OCI-LY7 (cell line): Measurements from ENCODE around the gene ARL4D. TPM values are rescaled to one million over a fixed set of nuclear protein-coding genes. Genes with fewer than 3 reads are reported as not detected.
A peak's percentile ranks its signal among the peaks of the same experiment; 100 is the strongest.

Experiments used
- BruUV-seq: library from RNA; stranded (reverse); fragments of 400-500 nt; replicated peaks from 2 replicates; lab custom pipeline; 2021; lab: Mats Ljungman, UMichigan
- CTCF ChIA-PET: fragments of 300-600 bp; sonication (Branson Sonifier 250); formaldehyde crosslinking; loops from one replicate; lab custom pipeline; 2022; ENCODE audit warnings: antibody characterized with exemption; ENCODE audit not compliant: unreplicated experiment; lab: Charles Lee
- POLR2A ChIA-PET: fragments of 300-600 bp; sonication (Branson Sonifier 250); formaldehyde crosslinking; loops from one replicate; lab custom pipeline; 2022; ENCODE audit warnings: antibody characterized with exemption; lab: Charles Lee
- DNase-seq: peaks from one replicate; pipeline ENCODE4 v3.0.0-alpha.2; 2015; ENCODE audit warnings: low spot score
- H2AFZ ChIP-seq: fragments of 200-600 bp; sonication (generic), shearing (Covaris generic); 2 replicates; pipeline ENCODE4 v1.6.1; 2014; ENCODE audit warnings: mild to moderate bottlenecking, antibody characterized with exemption, low read length, moderate library complexity
- H3K27ac ChIP-seq: fragments of 200-600 bp; sonication (generic); 2 replicates; pipeline ENCODE4 v1.5.1; 2014; ENCODE audit warnings: mixed run types, low read depth, mild to moderate bottlenecking, moderate library complexity, low read length, inconsistent platforms; ENCODE audit not compliant: poor library complexity, severe bottlenecking
- H3K36me3 ChIP-seq: fragments of 200-600 bp; sonication (generic); 2 replicates; pipeline ENCODE4 v1.6.1; 2014; ENCODE audit warnings: mild to moderate bottlenecking, antibody characterized with exemption, low read length, moderate library complexity, mixed read lengths; ENCODE audit not compliant: insufficient read depth
- H3K4me1 ChIP-seq: fragments of 200-600 bp; sonication (generic); 2 replicates; pipeline ENCODE4 v1.5.1; 2014; ENCODE audit warnings: mild to moderate bottlenecking, low read length; ENCODE audit not compliant: insufficient read depth, poor library complexity, severe bottlenecking
- H3K4me2 ChIP-seq: fragments of 200-600 bp; sonication (generic); 2 replicates; pipeline ENCODE4 v1.6.1; 2014; ENCODE audit warnings: mild to moderate bottlenecking, low read length
- H3K4me3 ChIP-seq: fragments of 200-600 bp; sonication (generic); 2 replicates; pipeline ENCODE4 v1.5.1; 2014; ENCODE audit warnings: mild to moderate bottlenecking, low read depth, low read length; ENCODE audit not compliant: poor library complexity, severe bottlenecking
- H3K79me2 ChIP-seq: fragments of 200-600 bp; sonication (generic); 2 replicates; pipeline ENCODE4 v1.6.1; 2016; ENCODE audit warnings: low read depth, mild to moderate bottlenecking, low read length, moderate library complexity, mixed read lengths; ENCODE audit not compliant: insufficient read depth
- H3K9me2 ChIP-seq: fragments of 200-600 bp; sonication (generic); 2 replicates; pipeline ENCODE4 v1.6.1; 2016; ENCODE audit warnings: mild to moderate bottlenecking, low read length, mixed read lengths; ENCODE audit not compliant: insufficient read depth
- H3K9me3 ChIP-seq: fragments of 200-600 bp; sonication (generic); 2 replicates; pipeline ENCODE4 v1.6.1; 2014; ENCODE audit warnings: mild to moderate bottlenecking, mixed run types, low read length, mixed read lengths
- H4K20me1 ChIP-seq: fragments of 200-600 bp; sonication (generic); 2 replicates; pipeline ENCODE4 v1.6.1; 2014; ENCODE audit warnings: mild to moderate bottlenecking, antibody characterized with exemption, low read length, moderate library complexity, mixed read lengths; ENCODE audit not compliant: insufficient read depth
- CTCF ChIP-seq: fragments of 200-600 bp; sonication (generic); conservative IDR thresholded peaks from 2 replicates; pipeline ENCODE4 v1.5.1; 2014; ENCODE audit warnings: mild to moderate bottlenecking, antibody characterized with exemption, low read length, moderate library complexity, mixed read lengths
- EZH2phosphoT487 ChIP-seq: fragments of 200-600 bp; sonication (generic); IDR thresholded peaks from 2 replicates; pipeline ENCODE4 v1.6.1; 2018; ENCODE audit warnings: low read depth, borderline replicate concordance, mild to moderate bottlenecking, mixed run types, antibody characterized with exemption, low read length, moderate library complexity, mixed read lengths
- intact Hi-C: fragments of 100-400 bp; cut with micrococcal nuclease; formaldehyde crosslinking; loops from one replicate; pipeline ENCODE4 v1.10.0; 2022; ENCODE audit not compliant: unreplicated experiment
- total RNA-seq, 2 experiments: library from RNA; depleted of rRNA in 1 of 2; stranded (reverse); fragments of >200 nt in 1 of 2; shearing (Covaris generic) in 1 of 2; gene quantifications; 2 replicates each; pipeline ENCODE4 v1.2.3, GENCODE V29; 2014 to 2022

The ARL4D gene
- total RNA-seq, 2 experiments from 2014 or later = 0.72 to 1.4 TPM

- Histone ChIP-seq H3K4me3 (no peak overlapping the region), H3K4me1 (peaks cover 8% of the 10 kb centered on the region), H3K4me2 (no peak overlapping the region), H2AFZ (no peak overlapping the region), H3K9me2 (no peaks in the 10 kb centered on the region), H3K27ac (no peak overlapping the region), H4K20me1 (no peaks in the 10 kb centered on the region), H3K36me3 (no peaks in the 10 kb centered on the region), H3K9me3 (no peaks in the 10 kb centered on the region), H3K79me2 (peaks cover 10% of the 10 kb centered on the region; the same call in 1 of the 2 replicates)
- intact Hi-C loops = no loop called here
- POLR2A ChIA-PET = interaction anchor here (0.8 to 1.0 kb wide), 2 partner anchors 11 to 18 kb away, joined by 3 to 4 read pairs; no protein-coding TSS in a partner anchor
- no TSS peak for BruUV-seq
- no peak for DNase-seq
- TF ChIP-seq CTCF (no peak), EZH2phosphoT487 (no peak)
- CTCF ChIA-PET = interaction anchor here (1.0 kb wide), 1 partner anchor 127 kb away, joined by 3 read pairs; the partner anchor contains the start of gene DHX8
Observed at GRCh38 chr17:43356999-43357398, 41.8 kb upstream of the ARL4D start.

GRCh38 chr17:43359469-43360110 lies 39.2 kb upstream of the ARL4D start:
- H3K79me2 ChIP-seq = peaks cover 17% of the 10 kb centered on the region; the same call in 1 of the 2 replicates
- no peak for TF ChIP-seq EZH2phosphoT487
- no peak for TF ChIP-seq CTCF
- peak overlapping the region; percentile 95 for H3K27ac ChIP-seq
- H3K9me2 ChIP-seq = no peaks in the 10 kb centered on the region
- intact Hi-C loops = no loop called here
- no peaks in the 10 kb centered on the region for H3K36me3 ChIP-seq
- H2AFZ ChIP-seq = no peak overlapping the region
- H4K20me1 ChIP-seq = no peaks in the 10 kb centered on the region
- ChIA-PET CTCF (no interaction called here), POLR2A (interaction anchor here (1.6 kb wide), 1 partner anchor 125 kb away, joined by 12 read pairs; the partner anchor contains the start of gene DHX8)
- no peaks in the 10 kb centered on the region for H3K9me3 ChIP-seq
- DNase-seq = no peak
- H3K4me3 ChIP-seq = peak overlapping the region; percentile 76
- no TSS peak for BruUV-seq
- peaks cover 11% of the 10 kb centered on the region for H3K4me1 ChIP-seq
- peak overlapping the region; percentile 76 for H3K4me2 ChIP-seq

GRCh38 chr17:43360376-43360738 lies 38.4 kb upstream of the ARL4D start:
- peaks cover 11% of the 10 kb centered on the region for H3K4me1 ChIP-seq
- H3K27ac ChIP-seq = peak overlapping the region; percentile 95
- no peaks in the 10 kb centered on the region for H3K9me3 ChIP-seq
- no peak for TF ChIP-seq CTCF
- no peak for TF ChIP-seq EZH2phosphoT487
- H3K9me2 ChIP-seq = no peaks in the 10 kb centered on the region
- peaks cover 20% of the 10 kb centered on the region; the same call in 1 of the 2 replicates for H3K79me2 ChIP-seq
- peak overlapping the region; percentile 76 for H3K4me2 ChIP-seq
- H3K4me3 ChIP-seq = peak overlapping the region; percentile 76
- no TSS peak for BruUV-seq
- intact Hi-C loops = no loop called here
- no peaks in the 10 kb centered on the region for H3K36me3 ChIP-seq
- ChIA-PET POLR2A (interaction anchor here (0.8 to 1.6 kb wide), 5 partner anchors 9 to 124 kb away, joined by 3 to 12 read pairs (median 3); partner anchors contain the start of gene DHX8), CTCF (no interaction called here)
- DNase-seq = peak; percentile 68
- H2AFZ ChIP-seq = peak overlapping the region; percentile 23; the same call in 1 of the 2 replicates
- H4K20me1 ChIP-seq = no peaks in the 10 kb centered on the region
